ENCODE results near the gene RPP30.
A peak's percentile ranks its signal among the peaks of the same experiment; 100 is the strongest.

Gene RPP30

DNA sequence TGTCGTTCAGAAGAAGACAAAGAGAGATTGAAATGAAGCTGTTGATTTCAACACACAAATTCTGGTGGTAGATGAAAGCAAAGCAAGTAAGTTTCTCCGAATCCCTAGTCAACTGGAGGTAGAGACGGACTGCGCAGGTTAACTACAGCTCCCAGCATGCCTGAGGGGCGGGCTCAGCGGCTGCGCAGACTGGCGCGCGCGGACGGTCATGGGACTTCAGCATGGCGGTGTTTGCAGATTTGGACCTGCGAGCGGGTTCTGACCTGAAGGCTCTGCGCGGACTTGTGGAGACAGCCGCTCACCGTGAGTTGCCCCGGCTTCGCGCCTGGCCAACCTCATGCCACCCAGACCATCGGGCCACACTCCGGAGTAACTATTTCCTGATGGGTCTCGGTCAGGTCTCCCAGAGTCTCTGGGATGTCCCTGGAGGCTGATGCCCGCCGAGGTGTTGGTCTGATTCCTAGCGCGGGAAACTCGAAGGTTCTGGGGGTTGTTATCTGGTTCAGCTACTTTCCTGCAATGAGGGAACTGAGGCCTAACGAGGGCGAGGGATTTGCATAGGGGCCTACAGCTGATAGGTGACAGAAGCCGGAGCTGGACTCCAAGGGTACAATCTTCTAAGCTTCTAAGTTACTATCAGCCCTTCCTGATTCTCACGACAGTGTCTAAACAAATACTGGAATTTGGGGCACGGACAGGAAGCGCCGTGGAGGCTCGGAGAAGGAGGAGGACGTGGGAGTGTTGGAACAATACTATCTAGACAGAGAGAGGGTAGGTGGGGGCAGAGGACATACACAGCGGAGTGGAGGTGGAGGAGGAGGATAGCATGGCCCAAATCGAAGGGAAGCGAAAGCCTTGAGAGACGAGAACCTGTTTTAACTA lies at the start of gene RPP30:
Gene RPP30, plus strand, starts transcription at position 209 of the 882 bp plus-strand sequence. Its CDS starts 13 bp downstream, at position 222.
- DNase-seq, result peak; percentile 12 to 24

DNA sequence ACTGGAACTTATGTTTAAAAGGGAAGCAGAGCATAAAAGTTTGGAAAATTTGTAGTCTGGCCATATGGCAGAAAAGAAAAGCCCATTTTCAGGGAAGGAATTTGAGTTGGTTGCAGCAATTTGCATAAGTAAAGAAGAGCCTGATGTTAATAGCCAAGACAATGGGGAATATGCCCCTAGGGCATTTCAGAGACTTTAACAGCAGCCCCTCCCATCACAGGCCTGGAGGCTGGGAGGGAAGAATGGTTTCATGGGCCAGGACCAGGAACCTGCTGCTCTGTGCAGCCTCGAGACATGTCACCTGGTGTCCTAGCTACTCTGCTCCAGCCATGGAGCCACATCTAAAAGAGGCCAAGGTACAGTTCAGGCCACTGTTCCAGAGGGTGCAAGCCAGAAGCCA lies 49.3 kb upstream of the RPP30 start:
- DNase-seq, result no peak

DNA sequence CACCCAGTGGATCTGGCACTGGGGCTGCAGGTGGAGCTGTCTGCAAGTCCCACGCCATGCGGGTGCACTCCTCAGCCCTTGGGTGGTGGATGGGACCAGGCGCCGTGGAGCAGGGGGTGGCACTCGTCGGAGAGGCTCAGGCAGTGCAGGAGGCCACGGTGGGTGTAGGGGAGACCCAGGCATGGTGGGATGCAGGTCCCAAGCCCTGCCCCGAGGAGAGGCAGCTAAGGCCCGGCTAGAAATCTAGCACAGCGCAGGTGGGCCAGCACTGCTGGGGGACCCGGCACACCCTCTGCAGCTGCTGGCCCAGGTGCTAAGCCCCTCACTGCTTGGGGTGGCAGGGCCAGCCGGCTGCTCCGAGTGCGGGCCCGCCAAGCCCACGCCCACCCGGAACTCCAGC lies 39.7 kb upstream of the RPP30 start:
- DNase-seq, result no peak

DNA sequence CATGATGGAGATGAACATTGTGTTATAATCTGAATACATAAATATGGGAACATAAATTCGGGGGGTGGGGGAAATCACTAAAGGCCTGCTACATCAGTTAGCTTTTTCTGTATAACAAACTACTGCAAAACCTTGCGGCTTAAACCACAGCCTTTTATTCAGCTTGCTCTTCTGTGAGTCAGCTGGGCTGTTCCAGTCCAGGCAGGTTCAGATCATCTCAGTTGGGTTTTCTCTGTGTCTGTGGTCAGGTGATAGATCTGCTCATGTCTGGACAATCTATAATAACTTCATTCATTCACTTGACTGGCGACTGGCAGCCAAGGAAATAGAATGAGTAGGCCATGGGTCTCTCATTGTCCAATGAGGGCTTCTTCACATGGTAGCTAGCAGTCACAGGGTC lies 37.4 kb upstream of the RPP30 start:
- no peak for DNase-seq

DNA sequence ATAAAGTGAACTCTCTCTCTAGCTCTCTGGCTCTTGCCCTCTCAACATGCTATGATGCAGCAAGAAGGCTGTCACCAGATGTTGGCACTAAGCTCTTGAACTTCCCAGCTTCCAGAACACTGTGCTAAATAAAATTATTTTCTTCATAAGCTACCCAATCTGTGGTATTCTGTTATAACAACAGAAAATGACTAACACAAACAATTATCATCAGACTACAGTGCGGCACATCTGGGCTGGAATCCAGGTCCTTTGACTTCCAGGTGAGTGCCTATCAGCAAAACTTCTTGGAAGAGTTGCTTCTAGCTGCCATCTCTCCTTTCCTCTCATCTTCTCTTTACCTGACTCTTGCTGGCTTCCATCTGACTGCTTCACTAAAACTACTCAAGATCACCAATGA lies 34.3 kb upstream of the RPP30 start:
- no peak for DNase-seq

DNA sequence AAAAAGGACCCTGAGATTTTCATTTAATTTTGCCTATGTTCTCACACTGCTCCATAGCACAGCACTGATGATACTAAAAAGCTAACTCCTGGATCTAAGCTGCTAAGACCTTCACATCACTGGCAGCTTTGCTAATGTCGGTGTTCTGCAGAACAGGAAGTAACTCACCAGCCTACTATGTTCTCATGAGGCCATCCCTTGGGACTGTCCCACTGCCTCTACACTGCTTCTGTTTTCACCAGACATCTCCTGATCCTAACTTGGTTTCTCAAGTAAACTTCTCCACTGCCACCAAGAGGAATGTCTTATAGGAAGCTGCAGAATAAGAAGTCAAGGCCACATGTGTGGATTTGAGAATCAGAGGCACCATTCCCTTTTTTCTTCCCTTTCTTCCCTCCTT lies 29.0 kb upstream of the RPP30 start:
- DNase-seq, result no peak

DNA sequence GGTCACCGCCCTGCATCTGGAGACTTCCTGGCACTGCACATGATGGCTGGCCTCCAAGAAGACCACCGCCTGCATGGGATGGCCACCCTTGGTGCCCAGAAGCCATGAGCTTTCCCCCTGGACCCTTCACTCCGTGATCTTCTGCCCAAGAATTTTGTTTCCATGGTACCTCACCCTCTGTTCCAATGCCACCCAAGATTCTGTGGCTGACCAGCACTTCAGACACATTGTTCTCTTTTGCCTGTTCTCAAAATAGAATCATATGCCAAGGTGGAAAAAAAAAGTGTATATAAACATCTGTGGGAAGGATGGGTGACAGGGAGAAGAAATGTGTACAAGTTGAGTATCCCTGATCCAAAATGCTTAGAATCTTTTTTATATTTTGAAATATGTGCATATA lies 26.0 kb upstream of the RPP30 start:
- no peak for DNase-seq

DNA sequence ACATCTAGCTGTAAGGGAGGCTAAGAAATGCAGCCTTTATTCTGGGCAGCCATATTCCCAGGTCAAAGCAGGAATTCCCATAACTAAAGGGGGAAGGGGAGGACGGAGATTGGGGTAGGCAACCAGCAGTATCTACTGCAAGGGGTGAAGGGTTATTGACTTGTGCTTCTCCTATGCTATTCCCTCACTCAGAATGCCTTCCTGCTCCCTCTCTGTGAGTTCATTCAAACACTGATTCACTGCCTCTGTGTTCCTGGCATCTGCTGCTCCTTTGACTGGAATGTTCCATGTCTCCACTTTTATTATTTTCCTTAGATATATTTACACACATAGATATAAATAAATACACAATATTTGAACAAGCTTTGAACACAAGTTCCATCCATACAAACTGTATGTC lies 25.0 kb upstream of the RPP30 start:
- DNase-seq, result no peak

DNA sequence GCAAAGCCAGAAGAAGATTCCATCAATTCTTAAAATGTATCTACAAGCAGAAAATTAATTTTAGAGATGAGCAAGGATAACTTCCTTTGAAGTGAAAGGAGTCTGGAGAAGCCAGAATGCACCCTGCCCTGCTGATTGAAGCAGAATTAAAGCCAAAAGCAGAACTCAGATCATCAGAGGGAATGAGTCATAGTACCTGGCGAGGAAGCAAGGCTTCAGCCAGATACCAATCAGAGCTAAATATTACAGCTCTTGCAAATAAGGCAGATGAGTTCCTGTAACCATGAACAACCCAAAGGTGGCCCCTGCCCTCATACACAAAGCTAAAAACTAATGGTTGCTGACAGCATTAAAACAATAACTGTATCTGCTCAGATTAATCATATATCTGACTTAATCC lies 24.3 kb upstream of the RPP30 start:
- no peak for DNase-seq

DNA sequence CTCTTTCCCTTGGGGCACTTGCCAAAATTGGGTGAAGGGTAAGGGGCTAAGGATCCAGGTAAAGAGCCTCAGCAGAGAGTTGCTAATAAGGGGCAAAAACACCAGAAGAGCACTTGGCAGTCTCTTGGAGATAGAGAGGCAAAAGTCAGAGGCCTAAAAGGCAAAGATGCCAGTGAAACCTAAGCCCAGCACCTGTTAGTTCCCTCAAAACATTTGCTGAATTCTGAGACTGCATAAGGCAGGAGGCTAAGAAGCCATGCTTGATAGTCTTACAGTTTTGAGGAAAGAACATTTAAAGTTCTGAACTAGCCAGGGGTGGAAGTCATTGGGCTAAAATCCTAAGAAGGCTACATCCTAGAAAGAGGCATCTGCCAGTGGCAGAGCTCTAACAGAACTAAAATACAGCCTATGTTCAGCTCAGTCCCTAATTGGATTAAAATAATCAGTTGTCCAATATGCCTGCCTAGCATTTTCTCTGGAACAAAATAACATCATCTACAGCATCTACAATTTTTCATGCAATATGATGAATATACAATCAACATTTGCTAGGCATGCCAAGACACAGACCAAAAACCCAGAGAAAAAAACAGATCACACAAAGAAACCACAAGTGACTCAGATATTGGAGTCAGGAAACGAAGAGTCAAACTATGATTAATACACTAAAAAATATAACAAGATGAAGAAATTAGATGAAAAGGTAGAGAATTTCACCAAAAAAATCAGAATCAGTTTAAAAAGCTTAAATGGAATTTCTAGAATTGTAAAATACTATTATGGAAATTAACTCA lies 21.6 kb upstream of the RPP30 start:
- no peak for DNase-seq

DNA sequence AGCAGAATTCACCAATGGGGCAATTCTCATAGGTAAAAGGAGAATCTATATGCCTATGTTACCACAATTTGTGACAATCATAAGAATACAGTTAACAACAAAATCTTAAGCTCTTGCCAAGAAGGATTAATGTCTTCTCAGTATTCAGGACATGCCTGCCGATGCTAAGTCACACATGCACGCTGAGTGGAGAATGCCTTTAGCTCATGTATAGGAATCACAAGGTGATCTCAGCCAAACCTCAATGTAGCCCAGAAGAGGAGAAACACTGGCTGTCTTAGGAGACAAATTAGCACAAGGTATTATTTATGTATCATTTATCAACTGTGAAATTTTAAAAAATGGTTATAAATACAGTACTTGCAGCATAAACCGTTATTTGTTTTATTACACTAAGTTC lies 16.6 kb upstream of the RPP30 start:
- no peak for DNase-seq

DNA sequence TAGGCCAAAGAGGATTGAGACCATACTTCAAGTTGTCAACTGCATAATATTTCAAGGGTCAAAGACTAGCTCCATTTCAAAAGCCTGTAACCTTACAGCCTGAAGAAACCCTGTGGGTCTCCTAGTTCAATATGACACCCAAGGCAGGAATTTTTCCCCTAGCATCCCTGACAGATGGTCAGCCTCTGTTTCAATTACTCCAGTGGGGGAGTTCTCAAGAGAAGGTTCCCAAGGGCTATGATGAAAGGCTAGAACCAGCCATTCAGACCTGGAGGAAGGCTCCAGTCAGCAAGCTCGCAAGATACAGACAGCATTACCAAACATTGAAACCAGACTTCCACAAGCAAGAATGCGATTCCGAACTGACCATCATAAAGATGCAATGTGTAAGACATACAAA lies 15.5 kb upstream of the RPP30 start:
- DNase-seq, result no peak

DNA sequence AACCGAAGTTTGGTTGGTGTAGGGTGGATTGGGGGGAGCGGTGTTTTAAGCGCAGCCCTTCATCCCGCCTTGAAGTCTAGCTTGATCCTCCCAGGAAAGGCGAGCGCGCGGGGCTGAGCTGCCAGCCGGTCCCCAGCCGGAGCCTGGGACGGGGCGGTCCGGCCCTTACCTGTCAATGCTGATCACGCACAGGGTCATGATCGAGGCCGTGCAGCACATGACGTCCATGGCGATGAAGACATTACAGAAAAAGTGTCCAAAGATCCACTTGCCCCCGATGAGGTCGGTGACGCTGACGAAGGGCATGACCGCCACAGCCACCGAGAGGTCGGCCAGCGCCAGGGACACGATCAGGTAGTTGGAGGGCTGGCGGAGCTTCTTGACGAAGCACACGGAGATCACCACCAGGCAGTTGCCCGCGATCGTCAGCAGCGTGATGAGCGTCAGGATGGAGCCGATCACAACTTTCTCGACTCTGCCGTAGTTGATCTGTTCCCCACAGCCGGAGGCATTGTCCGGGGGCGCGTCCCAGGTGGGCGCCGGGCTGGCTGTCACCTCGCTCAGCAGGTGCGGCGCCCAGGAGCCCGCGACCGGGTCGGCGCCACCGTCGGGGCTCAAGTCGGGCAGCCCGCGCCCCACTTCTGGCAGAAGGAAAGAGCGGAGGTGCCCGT lies 14.7 kb upstream of the RPP30 start:
- DNase-seq, result no peak

DNA sequence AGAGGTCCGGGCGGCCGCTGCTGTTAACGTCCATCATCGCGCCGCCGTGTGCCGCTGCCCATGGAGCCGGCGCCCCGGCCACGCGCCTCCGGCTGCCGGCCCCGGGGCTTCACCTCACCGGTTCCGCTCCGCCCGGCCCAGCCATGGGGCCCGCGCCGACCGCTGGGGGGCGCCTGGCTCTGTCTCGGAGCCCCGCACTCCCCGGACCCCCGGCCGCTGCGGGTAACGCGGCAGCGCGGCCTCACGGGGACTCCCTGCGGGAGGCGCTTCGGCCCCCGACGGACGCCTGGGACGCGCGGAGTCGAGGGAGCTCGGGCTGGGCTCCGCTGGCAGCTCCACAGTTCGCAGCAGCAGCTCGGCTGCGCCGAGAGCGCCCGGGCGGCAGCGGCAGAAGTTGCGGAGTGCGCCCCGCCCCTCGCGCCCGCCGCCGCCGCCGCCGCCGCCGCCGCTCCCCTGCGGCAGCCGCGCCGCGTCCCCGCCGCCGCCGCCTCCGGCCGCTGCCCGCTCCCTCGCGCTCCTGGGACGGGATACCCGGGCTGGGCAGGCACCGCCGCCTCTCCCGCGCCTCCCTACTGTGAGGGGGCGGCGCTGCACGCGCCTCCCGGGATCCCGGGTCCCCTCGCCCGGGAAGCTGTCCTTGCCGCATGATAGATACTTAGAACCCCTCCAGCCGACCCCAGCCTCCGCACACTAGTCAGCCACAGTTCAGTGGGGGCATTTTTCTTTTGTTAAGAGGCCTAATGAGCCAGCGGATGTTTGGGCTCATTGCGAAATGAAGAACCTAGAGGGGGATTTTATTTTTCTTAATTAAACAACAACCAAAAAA lies 13.9 kb upstream of the RPP30 start, which contains the start of gene HTR7:
Gene HTR7, minus strand, starts transcription at position 405 of the 826 bp plus-strand sequence. Its CDS starts 368 bp downstream, at position 37.
- no peak for DNase-seq

DNA sequence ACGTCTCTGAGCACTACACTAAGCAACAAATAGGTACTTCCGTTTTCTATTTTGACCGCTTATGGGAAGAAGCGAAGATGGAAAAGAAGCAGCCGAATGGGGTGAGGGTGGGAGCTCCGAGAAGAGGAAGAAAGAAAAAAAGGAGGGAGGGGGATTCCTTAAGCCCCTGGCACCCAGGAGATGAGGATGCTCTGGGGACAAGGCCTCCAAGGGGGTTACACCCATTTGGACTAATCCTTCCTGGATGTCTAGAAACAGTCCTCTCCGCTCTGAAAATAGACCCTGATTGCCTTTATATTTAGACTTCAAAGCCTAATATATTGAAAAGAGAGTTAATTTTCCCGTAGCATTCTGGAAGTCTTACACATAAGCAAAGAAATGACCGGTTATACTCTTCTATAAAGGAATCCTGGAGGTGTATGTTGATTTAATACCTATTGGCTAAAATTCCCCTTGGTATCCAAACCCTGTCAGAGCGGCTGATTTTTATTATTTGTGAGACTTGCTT lies 13.3 kb upstream of the RPP30 start:
- DNase-seq, result no peak

DNA sequence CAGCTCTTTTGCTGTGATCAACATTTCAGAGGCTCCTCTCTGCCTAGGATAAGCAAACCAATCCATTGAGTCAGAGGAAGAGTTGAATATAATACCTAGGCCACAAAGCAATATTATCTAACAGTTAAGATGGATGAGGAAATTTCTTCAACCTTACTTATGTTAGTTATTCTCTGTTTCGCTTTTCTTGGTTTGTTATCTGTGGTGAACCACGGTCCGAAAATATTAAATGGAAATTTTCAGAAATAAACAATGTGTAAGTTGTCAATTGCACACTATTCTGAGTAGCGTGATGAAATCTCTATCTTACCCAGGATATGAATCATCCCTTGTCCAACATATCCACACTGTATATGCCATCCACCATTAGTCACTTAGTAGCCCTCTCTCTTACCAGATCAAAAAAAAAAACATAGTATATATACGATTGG lies 12.4 kb upstream of the RPP30 start:
- DNase-seq, result no peak

DNA sequence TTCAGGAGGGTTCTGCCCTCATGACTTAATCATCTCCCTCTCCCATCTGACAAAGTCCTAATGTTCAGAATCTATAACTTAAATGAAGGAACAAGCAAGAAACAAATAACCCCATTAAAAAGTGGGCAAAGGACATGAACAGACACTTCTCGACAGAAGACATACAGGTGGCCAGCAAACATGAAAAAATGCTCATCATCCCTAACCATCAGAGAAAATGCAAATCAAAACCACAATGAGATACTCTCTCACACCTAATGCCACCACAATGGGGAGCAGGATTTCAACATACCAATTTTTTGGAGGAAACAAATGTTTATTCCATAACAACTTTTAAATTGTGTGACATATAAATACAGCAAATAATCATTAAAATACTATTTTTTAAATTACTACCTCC lies 11.0 kb upstream of the RPP30 start:
- DNase-seq, result no peak

DNA sequence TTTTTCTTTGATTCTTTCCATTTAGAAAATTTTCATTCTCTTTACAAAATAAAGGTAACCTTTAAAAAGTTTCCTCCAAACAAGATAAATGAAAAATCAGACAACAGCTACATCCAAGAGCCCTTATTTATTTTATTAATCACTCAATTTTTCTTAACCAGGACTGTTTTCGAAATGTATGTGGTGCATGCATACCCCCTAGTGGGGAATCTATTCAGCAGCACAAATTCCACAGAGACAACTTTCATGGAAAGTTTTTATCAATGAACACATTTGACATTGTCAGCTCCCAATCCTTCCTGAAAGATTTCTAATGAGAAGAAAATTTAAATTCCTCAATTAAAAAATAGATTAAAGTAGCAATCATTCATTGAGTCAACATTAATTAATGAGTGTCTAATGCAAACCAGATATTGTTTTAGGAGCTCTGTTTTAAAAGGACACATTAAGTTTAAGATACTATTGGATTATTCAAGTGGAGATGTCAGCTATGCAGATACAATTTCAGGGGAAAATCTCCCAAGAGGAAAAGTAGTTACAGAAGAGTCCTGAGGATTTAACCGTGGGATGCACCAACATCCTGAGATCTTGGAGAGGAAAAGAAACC lies 8.8 kb upstream of the RPP30 start:
- DNase-seq, result no peak

DNA sequence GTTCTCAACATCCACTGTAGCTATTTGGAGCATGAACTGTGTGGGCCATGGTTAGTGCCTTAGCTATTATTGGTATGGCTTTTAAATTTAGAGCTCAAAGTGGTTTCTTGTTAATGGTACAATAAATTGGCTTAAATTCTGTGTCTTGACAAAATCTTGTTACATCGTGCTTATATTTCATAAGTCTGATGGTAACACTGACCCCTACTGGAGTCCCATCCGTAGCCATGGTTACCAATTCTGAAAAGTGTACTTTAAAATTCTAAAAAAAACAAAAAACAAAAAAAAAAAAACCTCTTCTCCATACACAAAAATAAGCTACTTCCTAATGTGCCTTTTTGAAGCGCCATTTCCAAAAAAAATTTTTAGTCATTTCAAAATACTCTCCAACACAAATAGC lies 6.4 kb upstream of the RPP30 start:
- no peak for DNase-seq

DNA sequence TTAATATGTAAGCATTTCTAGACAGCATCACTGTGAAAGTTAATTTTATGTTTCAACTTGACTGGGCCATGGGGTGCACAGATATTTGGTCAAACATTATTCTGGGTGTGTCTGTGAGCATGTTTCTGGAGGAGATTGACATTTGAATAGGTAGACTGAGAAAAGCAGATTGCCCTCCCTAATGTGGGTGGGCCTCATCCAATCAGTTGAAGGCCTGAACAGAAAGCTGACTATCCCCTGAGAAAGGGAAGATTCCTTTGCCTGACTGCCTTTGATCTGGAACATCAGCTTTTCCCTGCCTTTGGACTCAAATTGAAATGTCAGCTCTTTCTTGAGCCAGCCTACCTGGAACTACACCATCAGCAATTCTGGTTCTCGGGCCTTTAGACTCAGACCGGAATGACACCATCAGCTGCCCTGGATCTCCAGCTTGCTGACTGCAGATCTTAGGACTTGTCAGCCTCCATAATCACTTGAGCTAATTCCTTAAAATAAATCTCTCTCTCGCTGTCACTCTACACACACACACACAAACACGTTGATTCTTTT lies 5.7 kb upstream of the RPP30 start:
- DNase-seq, result no peak

DNA sequence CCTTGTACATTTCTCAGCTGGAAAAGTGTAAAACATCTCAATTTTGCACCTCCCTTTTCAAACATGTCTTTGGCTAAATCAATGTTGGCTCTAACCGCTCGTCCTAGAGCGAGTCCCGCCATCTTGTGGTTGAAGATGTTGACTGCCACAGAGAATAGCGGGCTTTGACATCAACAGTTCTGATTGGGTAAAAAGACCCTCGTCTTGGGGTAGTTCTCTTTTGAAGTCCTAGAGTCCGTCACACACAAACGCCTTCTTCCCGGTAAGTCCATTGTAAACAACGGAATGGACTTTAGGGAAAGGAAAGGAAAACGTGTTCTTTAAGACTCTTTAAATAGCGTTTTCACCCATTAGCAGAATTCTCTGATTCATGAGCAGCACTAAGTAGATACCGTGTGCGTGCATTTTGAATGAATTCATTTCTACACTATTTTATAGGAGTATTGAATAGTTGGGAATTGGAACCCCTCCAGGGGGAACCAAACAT lies 452 bp upstream of the RPP30 start:
- peak in 1 of 2 experiments; percentile 15 for DNase-seq

Data from NCI-H187 (cell line).